Brain microvascular endothelial cell (primary cell): ENCODE measurements around the gene PRDX6.
"Not testable (repeated sequence)": the region's sequence is repeated elsewhere in the genome, so short reads cannot be mapped to it uniquely, and the experiment has no call there.

ENCODE experiments used
- DNase-seq: peaks from one replicate; pipeline ENCODE4 v3.0.0-alpha.2; 2020
- H3K27ac ChIP-seq: fragments of 250-450 bp; sonication (Bioruptor Pico); 2 replicates; pipeline ENCODE4 v1.5.1; 2020; ENCODE audit warnings: mild to moderate bottlenecking, moderate library complexity
- H3K27me3 ChIP-seq: fragments of 250-450 bp; sonication (Bioruptor Pico); replicated peaks from 2 replicates; pipeline ENCODE4 v1.5.1; 2020; ENCODE audit warnings: mild to moderate bottlenecking
- H3K36me3 ChIP-seq: fragments of 250-450 bp; sonication (Bioruptor Pico); replicated peaks from 2 replicates; pipeline ENCODE4 v1.5.1; 2020; ENCODE audit warnings: mild to moderate bottlenecking
- H3K4me3 ChIP-seq: 2 replicates; pipeline ENCODE4 v1.5.1; 2011; ENCODE audit warnings: low read depth, mild to moderate bottlenecking, control low read depth, low read length, moderate library complexity
- CTCF ChIP-seq: IDR thresholded peaks from 2 replicates; pipeline ENCODE4 v1.5.1; 2011; ENCODE audit warnings: low read depth, mild to moderate bottlenecking, moderate library complexity, low read length, control low read depth, inconsistent platforms; ENCODE audit errors: missing control alignments
- in situ Hi-C: cut with HindIII; loops from 2 replicates; pipeline ENCODE4 v1.10.0; 2017; ENCODE audit warnings: low sequenced_read_pairs, low pct_ligation_motif_present

Gene PRDX6

GRCh38 chr1:173459885-173460284, 17.2 kb upstream of the PRDX6 start:
- Histone ChIP-seq H3K4me3 (no peak overlapping the region), H3K36me3 (peaks cover 18% of the 10 kb centered on the region), H3K27me3 (no peaks in the 10 kb centered on the region), H3K27ac (no peak overlapping the region)
- in situ Hi-C loops = no loop called here
- TF ChIP-seq CTCF = no peak
- DNase-seq = no peak

GRCh38 chr1:173462666-173463065, 14.5 kb upstream of the PRDX6 start:
- H3K27me3 ChIP-seq, DNase-seq, H3K4me3 ChIP-seq, in situ Hi-C loops, H3K27ac ChIP-seq: not testable (repeated sequence)
- H3K36me3 ChIP-seq = peaks cover 18% of the 10 kb centered on the region

- in situ Hi-C loops, H3K27me3 ChIP-seq, H3K4me3 ChIP-seq, H3K27ac ChIP-seq, DNase-seq: not testable (repeated sequence)
- peaks cover 18% of the 10 kb centered on the region for H3K36me3 ChIP-seq
Observed at GRCh38 chr1:173464185-173464584, 12.9 kb upstream of the PRDX6 start.

GRCh38 chr1:173467426-173467825, 9.7 kb upstream of the PRDX6 start:
- Histone ChIP-seq H3K4me3 (no peak overlapping the region), H3K27me3 (no peaks in the 10 kb centered on the region), H3K27ac (no peak overlapping the region), H3K36me3 (peaks cover 3% of the 10 kb centered on the region)
- no peak for TF ChIP-seq CTCF
- in situ Hi-C loops = no loop called here
- DNase-seq = peak; percentile 52

- no peak for TF ChIP-seq CTCF
- no peak overlapping the region for H3K4me3 ChIP-seq
- no peaks in the 10 kb centered on the region for H3K27me3 ChIP-seq
- DNase-seq = no peak
- H3K27ac ChIP-seq = no peak overlapping the region
- in situ Hi-C loops = no loop called here
- H3K36me3 ChIP-seq = peaks cover 3% of the 10 kb centered on the region
Observed at GRCh38 chr1:173469656-173470055, 7.5 kb upstream of the PRDX6 start.

- no peak for TF ChIP-seq CTCF
- DNase-seq = no peak
- in situ Hi-C loops = no loop called here
Observed at GRCh38 chr1:173470608-173471007, 6.5 kb upstream of the PRDX6 start.

GRCh38 chr1:173473599-173474011, 3.5 kb upstream of the PRDX6 start:
- H3K4me3 ChIP-seq = peak overlapping the region; percentile 1

More at GRCh38 chr1:173470608-173471007, 6.5 kb upstream of the PRDX6 start:
- Histone ChIP-seq H3K27me3 (no peaks in the 10 kb centered on the region), H3K36me3 (peaks cover 3% of the 10 kb centered on the region), H3K27ac (no peak overlapping the region), H3K4me3 (no peak overlapping the region)

More at GRCh38 chr1:173473599-173474011, 3.5 kb upstream of the PRDX6 start:
- Histone ChIP-seq H3K36me3 (peaks cover 3% of the 10 kb centered on the region), H3K27me3 (no peaks in the 10 kb centered on the region), H3K27ac (peak overlapping the region; percentile 69)
- DNase-seq = peak; percentile 60
- in situ Hi-C loops = no loop called here
- no peak for TF ChIP-seq CTCF
